ENCODE measurements around the gene COL4A4.

DNA sequence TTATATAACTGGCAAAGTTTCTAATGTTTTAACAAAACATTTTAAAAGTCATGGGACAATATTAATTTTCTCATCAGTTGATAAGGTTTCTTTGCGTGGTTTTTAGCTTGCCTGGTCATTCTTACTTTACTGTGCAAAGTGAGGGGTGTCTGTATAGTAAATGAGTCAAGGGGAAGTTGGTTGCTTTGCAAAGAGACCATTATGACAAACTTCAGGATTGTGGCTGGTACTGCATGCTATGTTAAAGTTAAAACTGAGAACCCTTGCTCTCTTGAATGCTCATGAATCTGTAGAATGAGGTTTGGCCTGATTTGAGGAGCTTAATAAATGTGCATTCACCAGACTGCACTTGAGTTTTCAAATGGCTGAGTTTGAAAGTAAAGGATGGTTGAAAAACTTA is 47.0 kb downstream of the COL4A4 start:
- TF ChIP-seq POLR2A (IDR thresholded peaks at IDR 0.05; ENCODE audit: low read depth, low read length) (no peak), POU2F2 (IDR thresholded peaks at IDR 0.05; ENCODE audit: low read depth, low read length) (no peak), POLR2AphosphoS5 (IDR thresholded peaks at IDR 0.05; ENCODE audit: low read depth, low read length) (no peak), PAX5 (IDR thresholded peaks at IDR 0.05; ENCODE audit: insufficient read depth, low read length, severe bottlenecking) (no peak), TAF1 (IDR thresholded peaks at IDR 0.05; ENCODE audit: low read depth, low read length) (no peak)
